Heart right ventricle (tissue), 16 donors: Measurements from ENCODE around the gene MRPL42. TPM values are rescaled to one million over a fixed set of nuclear protein-coding genes. Genes with fewer than 3 reads are reported as not detected.

Source experiments
- ATAC-seq, 8 donors: fragments of 200-7000 bp; cut with Tn5 transposase; one replicate each; pipeline ENCODE4 v1.9.1; 2020; ENCODE audit warnings: mild to moderate bottlenecking in 8 of 8, moderate library complexity in 8 of 8, moderate number of reproducible peaks in 1 of 8
- DNase-seq, 2 donors: peaks; one replicate each; pipeline ENCODE4 v3.0.0-alpha.2; 2020
- H3K27ac ChIP-seq, 10 donors: fragments of 200-600 bp; sonication (generic) in 2 of 10; one replicate each; pipeline versions ENCODE4 v1.5.0 to v1.8.0; 2020 to 2022; ENCODE audit warnings: mild to moderate bottlenecking in 3 of 10
- H3K27me3 ChIP-seq, 7 donors: fragments of 200-600 bp; one replicate each; pipeline ENCODE4 v1.8.0; 2021 to 2022; ENCODE audit warnings: mild to moderate bottlenecking in 2 of 7
- H3K36me3 ChIP-seq, 9 donors: fragments of 200-600 bp; sonication (generic) in 1 of 9; one replicate each; pipeline versions ENCODE4 v1.5.0 to v1.8.0; 2020 to 2022; ENCODE audit warnings: mild to moderate bottlenecking in 2 of 9
- H3K4me1 ChIP-seq, 9 donors: fragments of 200-600 bp; sonication (generic) in 1 of 9; one replicate each; pipeline versions ENCODE4 v1.5.0 to v1.8.0; 2020 to 2022; ENCODE audit warnings: mild to moderate bottlenecking in 4 of 9
- H3K4me3 ChIP-seq, 10 donors: fragments of 200-600 bp; sonication (generic) in 2 of 10; one replicate each; pipeline versions ENCODE4 v1.5.0 to v1.8.0; 2020 to 2022; ENCODE audit warnings: mild to moderate bottlenecking in 7 of 10, moderate library complexity in 2 of 10
- H3K9me3 ChIP-seq, 11 donors: fragments of 200-600 bp in 10 of 11; sonication (generic) in 2 of 11; one replicate each; pipeline versions ENCODE4 v1.5.0 to v1.8.0; 2013 to 2022; ENCODE audit warnings: mild to moderate bottlenecking in 2 of 11, control low read depth in 1 of 11, moderate library complexity in 1 of 11
- CTCF ChIP-seq, 9 donors: fragments of 200-600 bp; sonication (generic) in 2 of 9; IDR thresholded peaks; one replicate each; pipeline versions ENCODE4 v1.5.0 to v1.8.0; 2021 to 2022; ENCODE audit warnings: antibody characterized with exemption in 9 of 9, mild to moderate bottlenecking in 5 of 9, moderate library complexity in 1 of 9
- WGBS, 2 donors: extraction: QIAGEN DNeasy Blood & Tissue Kit; methylation state at CpG; one replicate each; pipeline ENCODE4 v1.1.7; 2013; ENCODE audit warnings: inconsistent platforms in 1 of 2; 5-methylcytosine and 5-hydroxymethylcytosine counted together
- intact Hi-C, 10 donors: fragments of 100-400 bp; cut with DNase I; formaldehyde crosslinking; loops; one replicate each; pipeline versions ENCODE4 v1.11.1 to v1.14.2; 2022
- polyA plus RNA-seq, 2 donors: library from polyadenylated mRNA; stranded (reverse); fragments of 200-250 nt; gene quantifications; one replicate each; pipeline ENCODE4 v1.2.3, GENCODE V29; 2013
- total RNA-seq, 10 donors: library from RNA; stranded (reverse); fragmentation: NEBNext Ultra II Directional in 3 of 10; extraction: Animal tissue kit (Norgen Biotek cat#: 25700) in 3 of 10; gene quantifications; one replicate each; pipeline versions ENCODE4 v1.2.1 to v1.2.4, GENCODE V29; 2021 to 2023
- donor health status: Arrhythmogenic right ventricular cardiomyopathy.
- donor health status: ischemic (EF 13 %, LVEDD 7.1; RV severe dilation, severe dysfunction).
- donor health status: healthy with polysubstance abuse.
- donor health status: DM: no; HTN: yes; CAD: no.
- donor health status: DM: no; HTN: no; CAD: no.
- donor health status: ischemic (EF 25% LVEDD 6.9; RV normal size, moderate dysfunction).
- donor health status: ischemic (EF 25% LVEDD 5.7; RV mildly dilated, moderate dysfunction).
- donor health status: healthy.
- donor health status: DM: yes; HTN: yes; CAD: no.
- donor health status: Ischemic cardiomyopathy.
- donor health status: ischemic (EF 35%, LVEDD 5.7; RV mildly dilated, moderate dysfunction).
- donor health status: nonischemic (EF 11% LVEDD 7.7; RV severe dilation, severe dysfunction).
- donor health status: DM: yes; HTN: yes; CAD: no.
- donor health status: PGD.
- donor health status: ischemic (EF 29% LVEDD 5.4; RV normal size, mild dysfunction).
- donor health status: nonischemic (EF 23%, LVEDD 6.1; RV moderate dilation, normal function).

Gene MRPL42
- total and polyA plus RNA-seq, 12 donors = 17.4 to 59.6 (median 43.9) TPM

- no peak for ATAC-seq
- 93 to 98% methylated on average over 5 of the region's 5 CpGs for WGBS, 2 donors
- Histone ChIP-seq H3K9me3 (no peaks in the 10 kb centered on the region), H3K4me3 (no peak overlapping the region), H3K27me3 (no peaks in the 10 kb centered on the region), H3K4me1 (peaks cover 0 to 34% (median 13%) of the 10 kb centered on the region in 9 donors), H3K36me3 (peaks cover 0 to 5% (median 0%) of the 10 kb centered on the region in 9 donors), H3K27ac (peak overlapping the region in 1 of 10 donors; percentile 33)
- no peak for TF ChIP-seq CTCF (IDR thresholded peaks at IDR 0.05)
- no peak for DNase-seq
- intact Hi-C loops = no loop called here
These were observed 70.5 kb downstream of the MRPL42 start for GRCh38 chr12:93537769-93538168.

DNA sequence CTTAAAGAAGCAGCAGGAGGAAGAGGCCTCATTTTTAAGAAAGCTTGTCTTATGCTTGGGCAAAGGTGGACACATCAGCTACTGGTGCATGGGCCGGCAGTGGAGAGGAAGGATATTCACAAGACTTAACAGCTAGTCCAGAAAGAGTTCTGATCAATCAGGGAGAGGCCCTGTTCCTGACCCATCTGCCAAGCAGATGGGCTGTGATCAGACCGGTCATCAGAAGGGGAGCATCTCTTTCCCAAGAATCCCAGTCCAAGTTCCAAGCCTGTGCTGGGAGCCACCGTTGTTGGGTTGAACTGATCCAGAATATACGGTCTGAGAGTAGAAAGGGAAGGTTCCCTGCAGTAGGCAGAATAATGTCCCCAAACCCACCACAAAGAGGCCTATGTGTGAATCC is 72.5 kb downstream of the MRPL42 start:
- DNase-seq (no peak), ATAC-seq (no peak)
- no peak overlapping the region for H3K4me3 ChIP-seq
- H3K36me3 ChIP-seq = peaks cover 0 to 22% (median 0%) of the 10 kb centered on the region in 9 donors
- no peaks in the 10 kb centered on the region for H3K27me3 ChIP-seq
- peak overlapping the region in 3 of 10 donors; percentile 35 to 56 (median 36) for H3K27ac ChIP-seq
- WGBS, 2 donors = 92 to 98% methylated on average over 4 of the region's 4 CpGs
- intact Hi-C loops = no loop called here
- no peaks in the 10 kb centered on the region for H3K9me3 ChIP-seq
- peaks cover 0 to 34% (median 13%) of the 10 kb centered on the region in 9 donors for H3K4me1 ChIP-seq
- no peak for TF ChIP-seq CTCF (IDR thresholded peaks at IDR 0.05)

GRCh38 chr12:93540466-93540865 is 73.2 kb downstream of the MRPL42 start:
- Histone ChIP-seq H3K36me3 (peaks cover 0 to 26% (median 0%) of the 10 kb centered on the region in 9 donors), H3K4me1 (peaks cover 0 to 34% (median 13%) of the 10 kb centered on the region in 9 donors), H3K4me3 (no peak overlapping the region), H3K27me3 (no peaks in the 10 kb centered on the region), H3K9me3 (no peaks in the 10 kb centered on the region), H3K27ac (peak overlapping the region in 2 of 10 donors; percentile 35 to 36)
- intact Hi-C loops = no loop called here
- peak in 1 of 8 donors; percentile 12 for ATAC-seq
- no peak for DNase-seq
- no peak for TF ChIP-seq CTCF (IDR thresholded peaks at IDR 0.05)
- WGBS, 2 donors = 42 to 46% methylated on average over 1 of the region's 1 CpG

GRCh38 chr12:93541578-93542225 is 74.4 kb downstream of the MRPL42 start:
- no peak for TF ChIP-seq CTCF (IDR thresholded peaks at IDR 0.05)
- ATAC-seq (no peak), DNase-seq (no peak)
- Histone ChIP-seq H3K27me3 (no peaks in the 10 kb centered on the region), H3K36me3 (peaks cover 0 to 26% (median 0%) of the 10 kb centered on the region in 9 donors), H3K4me1 (peaks cover 0 to 27% (median 13%) of the 10 kb centered on the region in 9 donors), H3K27ac (no peak overlapping the region), H3K9me3 (no peaks in the 10 kb centered on the region), H3K4me3 (no peak overlapping the region)
- intact Hi-C loops = no loop called here
- 65 to 66% methylated on average over 4 of the region's 4 CpGs for WGBS, 2 donors
